AG09319 (cell line): ENCODE measurements around the gene IVL.

Experiments used
- DNase-seq: peaks from one replicate; pipeline ENCODE4 v3.0.0-alpha.2; 2010; ENCODE audit warnings: low read depth; ENCODE audit errors: extremely low read depth
- TF ChIP-seq, protein P1 (sequence below): IDR thresholded peaks from 2 replicates; pipeline ENCODE4 v1.5.1; 2011; ENCODE audit warnings: low read depth, mild to moderate bottlenecking, inconsistent platforms, low read length, moderate library complexity

IVL gene

DNA sequence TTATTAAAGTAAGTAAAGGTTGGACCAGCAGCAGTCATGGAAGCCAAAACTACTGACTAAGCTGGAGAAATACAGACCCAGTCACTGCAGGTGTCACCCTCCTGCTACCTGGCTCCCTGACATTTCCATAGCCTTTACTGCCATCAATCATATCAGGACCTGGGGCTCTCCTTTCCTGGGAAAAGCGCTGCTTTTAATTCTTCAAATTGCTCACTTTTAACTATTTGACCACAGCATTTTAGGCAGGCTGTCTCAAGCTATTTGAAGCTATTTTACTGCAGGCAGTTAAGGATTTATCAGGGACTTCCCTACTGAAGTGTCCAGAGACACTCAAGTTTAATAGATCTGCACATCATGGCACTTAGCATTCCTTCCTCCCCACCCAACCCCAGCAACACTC, 4.1 kb downstream of the IVL start:
- DNase-seq, result no peak
- TF ChIP-seq, protein P1, sequence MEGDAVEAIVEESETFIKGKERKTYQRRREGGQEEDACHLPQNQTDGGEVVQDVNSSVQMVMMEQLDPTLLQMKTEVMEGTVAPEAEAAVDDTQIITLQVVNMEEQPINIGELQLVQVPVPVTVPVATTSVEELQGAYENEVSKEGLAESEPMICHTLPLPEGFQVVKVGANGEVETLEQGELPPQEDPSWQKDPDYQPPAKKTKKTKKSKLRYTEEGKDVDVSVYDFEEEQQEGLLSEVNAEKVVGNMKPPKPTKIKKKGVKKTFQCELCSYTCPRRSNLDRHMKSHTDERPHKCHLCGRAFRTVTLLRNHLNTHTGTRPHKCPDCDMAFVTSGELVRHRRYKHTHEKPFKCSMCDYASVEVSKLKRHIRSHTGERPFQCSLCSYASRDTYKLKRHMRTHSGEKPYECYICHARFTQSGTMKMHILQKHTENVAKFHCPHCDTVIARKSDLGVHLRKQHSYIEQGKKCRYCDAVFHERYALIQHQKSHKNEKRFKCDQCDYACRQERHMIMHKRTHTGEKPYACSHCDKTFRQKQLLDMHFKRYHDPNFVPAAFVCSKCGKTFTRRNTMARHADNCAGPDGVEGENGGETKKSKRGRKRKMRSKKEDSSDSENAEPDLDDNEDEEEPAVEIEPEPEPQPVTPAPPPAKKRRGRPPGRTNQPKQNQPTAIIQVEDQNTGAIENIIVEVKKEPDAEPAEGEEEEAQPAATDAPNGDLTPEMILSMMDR, result no peak

DNA sequence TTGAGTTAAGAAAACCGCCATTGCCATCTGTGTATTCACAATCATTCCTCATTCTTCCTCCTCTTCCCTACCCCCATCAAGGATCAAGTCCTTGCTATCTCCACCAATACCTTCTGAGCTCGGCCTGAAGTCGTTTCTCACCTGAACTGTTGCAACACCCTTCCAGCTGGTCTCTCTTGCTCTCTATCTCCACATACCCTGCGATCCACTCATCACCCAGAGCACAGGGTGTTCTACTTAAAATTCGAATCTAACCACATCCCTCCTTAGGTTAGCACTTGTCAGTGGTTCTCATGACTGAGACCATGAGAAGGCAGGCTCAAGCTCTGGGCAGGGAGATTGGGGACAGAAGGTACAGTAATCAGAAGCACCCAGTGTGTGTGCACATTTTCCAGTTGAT, 4.6 kb downstream of the IVL start:
- no peak for DNase-seq
- TF ChIP-seq, protein P1, result no peak

- TF ChIP-seq, protein P1, result no peak; the same call in 1 of the 2 replicates
- no peak for DNase-seq
Observed at GRCh38 chr1:152917794-152918193, 9.4 kb downstream of the IVL start.

DNA sequence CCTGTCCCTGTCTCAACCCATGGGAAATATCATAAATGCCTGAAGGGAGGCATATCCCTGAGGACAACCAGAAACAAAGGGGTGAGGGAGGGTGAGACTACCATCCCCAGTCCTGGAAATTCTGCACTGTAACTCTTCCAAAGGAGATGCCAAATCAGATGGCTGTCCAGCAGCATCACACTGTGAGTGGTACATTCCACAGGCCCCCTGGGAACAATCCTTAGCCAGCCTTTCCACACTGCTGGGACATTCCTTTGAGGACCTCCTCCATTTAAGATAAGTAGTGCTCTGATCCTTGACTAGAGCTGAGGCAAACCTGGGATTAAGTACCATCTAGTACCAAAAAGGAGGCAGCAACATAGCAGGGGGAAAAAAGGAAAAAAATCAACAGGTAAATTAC, 10.7 kb downstream of the IVL start:
- no peak for DNase-seq
- TF ChIP-seq, protein P1, result no peak

GRCh38 chr1:152924191-152924590, 15.8 kb downstream of the IVL start:
- TF ChIP-seq, protein P1, result no peak
- DNase-seq, result no peak

DNA sequence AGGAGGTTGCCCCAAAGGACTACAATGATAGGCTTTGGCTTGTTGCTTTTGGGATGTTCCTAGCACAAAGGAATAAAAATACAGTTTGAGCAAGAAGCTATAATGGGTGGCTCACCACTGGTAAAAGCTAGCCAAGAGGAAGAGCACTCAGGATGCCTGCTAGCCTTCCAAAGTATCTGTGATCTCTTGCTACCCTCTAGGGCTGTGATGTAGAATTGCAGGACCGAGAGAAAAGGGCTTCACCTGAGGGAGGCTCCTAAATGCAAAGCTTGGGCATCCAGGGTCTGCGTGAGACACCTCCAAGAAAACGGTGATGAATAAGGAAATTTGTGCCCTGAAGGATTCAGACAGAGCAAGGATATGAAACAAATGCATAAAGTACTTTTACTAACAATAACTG, 17.7 kb downstream of the IVL start:
- DNase-seq, result peak; percentile 22

GRCh38 chr1:152928671-152929070, 20.3 kb downstream of the IVL start:
- no peak for DNase-seq
- TF ChIP-seq, protein P1, result no peak

More for the DNA sequence above, 17.7 kb downstream of the IVL start:
- TF ChIP-seq, protein P1, result peak; percentile 82
